Effector CD4-positive, alpha-beta T cell (primary cell): ENCODE results near the gene PRKAG2.
"Not testable (repeated sequence)": the region's sequence is repeated elsewhere in the genome, so short reads cannot be mapped to it uniquely, and the experiment has no call there.

ENCODE experiments used
- DNase-seq: peaks from one replicate; pipeline ENCODE4 v3.0.0-alpha.2; 2020
- total RNA-seq: gene quantifications from one replicate; lab custom pipeline; 2026; lab: John Stamatoyannopoulos, UW

PRKAG2 gene
- total RNA-seq = 36.0 reads per million, percentile 61 among the genes with 10 or more reads in this experiment

DNA sequence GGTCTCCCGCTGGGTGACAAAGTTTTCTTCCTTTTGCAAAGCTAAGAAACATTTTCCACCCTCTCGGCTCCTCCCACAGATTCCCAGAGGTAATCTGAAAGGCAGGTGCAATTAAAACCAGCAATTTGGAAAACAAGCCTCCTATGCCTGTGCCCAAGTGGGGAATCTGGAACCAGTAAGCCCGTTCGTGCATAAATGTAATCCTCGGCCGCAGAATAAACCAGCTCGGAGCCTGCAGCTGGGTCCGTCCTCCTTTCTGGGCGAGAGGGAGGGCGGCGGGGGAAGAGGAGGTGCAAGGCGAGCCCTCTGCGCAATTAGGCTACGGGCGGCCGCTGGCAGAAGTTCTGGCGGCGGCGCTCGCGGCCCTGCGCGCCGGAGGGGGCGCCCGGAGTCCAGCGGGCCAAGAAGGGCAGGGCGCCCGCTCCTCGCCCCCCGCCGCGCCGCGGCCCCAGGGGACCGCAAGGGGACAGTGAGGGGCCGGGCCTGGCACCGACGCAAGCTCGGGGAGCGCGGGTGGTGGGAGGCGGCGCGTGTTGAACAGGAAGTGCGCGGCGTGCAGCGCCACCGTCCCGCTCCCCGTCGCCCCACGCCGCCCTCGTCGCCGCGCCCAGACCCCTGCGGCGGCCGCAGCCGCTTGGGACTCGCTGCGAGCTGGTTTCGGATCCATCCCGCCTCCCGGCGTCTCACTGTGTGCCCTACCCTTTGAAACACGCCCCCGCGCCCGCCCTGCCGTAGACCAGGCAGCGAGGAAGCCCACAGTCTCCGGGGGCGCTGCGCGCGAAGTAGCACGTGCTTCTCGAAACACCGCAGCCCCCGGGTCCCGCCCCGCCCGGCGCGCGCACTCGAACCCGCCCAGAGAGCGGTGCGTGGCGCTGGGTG, at the start of gene PRKAG2:
Gene PRKAG2, minus strand, starts transcription at position 217 of the 879 bp plus-strand sequence. CDS start 495 bp downstream, outside the sequence.
- peak; percentile 65 for DNase-seq

DNA sequence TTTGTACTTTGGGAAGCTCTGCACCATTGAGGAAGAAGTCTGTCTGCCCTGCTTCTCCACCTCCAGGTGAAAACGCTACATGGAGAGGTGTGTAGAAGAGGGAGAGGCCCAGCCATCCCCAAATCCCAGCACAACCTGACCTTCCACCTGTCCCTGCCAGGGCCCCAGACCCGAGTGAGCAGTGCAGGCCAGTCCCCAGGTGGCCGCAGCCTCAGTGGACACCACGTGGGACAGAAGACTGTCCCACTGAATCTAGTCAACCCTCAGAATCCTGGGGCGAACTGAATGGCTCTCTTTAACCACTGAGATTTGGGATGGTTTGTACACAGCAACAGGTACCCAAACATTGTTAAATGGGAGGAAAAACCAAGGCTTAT, 49.4 kb upstream of the PRKAG2 start:
- DNase-seq = no peak

DNA sequence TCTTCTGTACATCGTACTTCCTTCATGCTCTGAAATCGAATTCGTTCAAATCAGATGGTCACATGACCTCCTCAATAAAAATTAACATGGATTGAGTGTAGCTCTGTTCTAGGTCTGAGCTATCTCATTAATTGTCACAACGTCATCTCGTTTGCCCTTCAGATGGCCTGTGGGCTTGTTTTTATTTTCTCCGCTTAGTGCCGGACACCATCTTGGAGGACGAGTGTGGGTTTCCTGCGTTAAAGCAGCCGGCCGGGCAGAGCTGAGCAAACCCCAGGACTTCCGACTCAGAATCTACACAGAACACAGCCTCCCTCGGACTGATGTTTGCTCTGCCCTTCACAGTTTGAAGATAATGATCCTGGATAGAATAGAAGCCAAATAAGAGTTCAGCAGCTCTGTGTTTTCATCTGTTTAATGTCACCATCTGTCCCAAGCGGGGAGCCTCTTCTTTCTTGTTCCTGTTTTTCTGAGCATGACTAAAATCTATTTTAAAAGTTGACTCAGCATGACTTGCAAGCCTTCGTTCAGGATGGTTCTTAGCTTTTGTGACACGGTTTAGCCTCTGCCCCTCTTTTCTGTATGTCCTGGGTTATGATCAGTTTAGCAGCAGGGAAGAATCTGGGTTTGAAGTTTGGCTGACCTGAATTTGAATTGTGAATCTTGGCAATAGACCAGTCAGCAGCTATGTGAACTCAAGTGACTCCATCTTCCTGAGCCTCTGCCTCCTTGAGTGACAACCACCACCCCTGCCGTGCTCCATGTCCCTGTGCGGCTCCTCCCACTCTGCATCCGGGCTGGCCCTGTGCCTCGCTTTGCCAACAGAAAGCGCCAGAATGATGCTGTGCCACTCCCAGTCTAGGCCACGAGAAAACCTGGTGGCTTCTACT, 48.8 kb upstream of the PRKAG2 start:
- DNase-seq = no peak

DNA sequence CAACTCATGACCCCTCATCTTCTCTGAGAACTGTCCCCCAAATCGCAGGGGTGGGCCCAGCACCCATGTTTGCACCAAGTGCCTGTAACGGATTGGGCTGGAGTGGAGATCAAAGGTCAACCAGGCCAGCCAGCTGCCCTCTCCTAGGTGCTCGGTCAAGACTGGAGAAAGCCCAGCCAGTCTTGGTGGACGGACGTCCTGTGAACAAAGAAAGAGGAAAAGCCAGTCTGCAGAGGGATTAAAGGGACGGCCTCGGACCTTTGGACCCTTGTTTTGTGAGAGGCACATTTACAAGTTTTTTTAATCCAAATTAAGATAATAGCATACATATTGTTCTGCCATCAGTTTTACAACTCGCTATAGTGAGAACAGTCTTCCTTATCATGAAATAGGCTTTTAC, 47.6 kb upstream of the PRKAG2 start:
- no peak for DNase-seq

DNA sequence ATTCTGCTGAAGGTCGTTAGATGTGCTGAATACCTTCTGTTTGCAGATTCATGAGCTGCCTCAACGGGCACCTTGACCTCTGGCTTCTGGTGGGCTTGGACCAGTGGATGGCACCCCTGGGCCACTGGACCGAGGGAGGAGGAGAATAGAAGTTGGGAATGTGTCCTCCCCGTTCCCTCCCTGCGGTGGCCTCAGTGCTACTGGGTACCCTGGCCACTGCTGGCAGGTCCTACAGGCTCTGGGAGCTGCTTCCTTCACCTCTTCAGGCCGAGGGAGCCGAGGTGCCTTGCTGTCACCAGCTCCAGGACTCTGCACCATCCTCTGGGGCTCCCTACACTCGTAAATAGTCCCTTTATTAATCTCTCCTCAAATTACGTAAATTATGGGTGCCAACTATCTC, 47.1 kb upstream of the PRKAG2 start:
- DNase-seq = no peak

DNA sequence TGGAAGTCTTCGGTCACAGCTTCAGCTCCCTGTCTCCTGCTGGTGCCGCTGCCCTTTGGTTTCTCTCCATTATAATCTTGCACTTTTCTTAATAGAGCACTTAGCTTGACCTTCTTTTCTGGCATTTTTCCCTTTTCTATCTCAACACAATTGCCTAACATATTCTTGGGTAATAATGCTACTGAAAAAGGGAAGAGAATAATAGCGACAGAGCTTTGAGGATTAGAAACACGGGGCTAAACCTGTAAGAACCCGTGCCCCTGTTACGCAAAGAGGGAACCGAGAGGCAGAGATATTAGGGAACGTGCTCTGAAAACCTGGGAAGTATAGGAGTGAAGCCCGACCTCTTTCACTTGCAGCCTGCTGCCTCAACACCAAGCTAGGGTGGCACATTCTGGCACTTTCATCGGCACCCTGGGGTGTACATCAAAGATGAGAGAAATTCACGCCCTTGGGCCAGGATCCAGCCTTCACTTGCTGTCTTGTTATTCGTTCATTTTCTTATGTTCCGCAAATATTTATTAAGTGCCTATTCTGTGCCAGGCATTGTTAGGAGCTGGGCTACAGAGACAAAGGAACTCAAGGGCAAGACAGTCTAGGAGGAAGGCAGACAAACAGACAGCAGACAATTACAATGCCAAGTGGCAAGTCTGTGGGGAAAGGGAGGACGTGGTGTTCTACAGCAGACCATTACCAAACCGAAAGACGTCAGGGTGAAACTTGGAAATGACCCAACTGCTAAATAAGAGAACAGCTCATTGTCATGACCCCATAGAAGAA, 46.4 kb upstream of the PRKAG2 start:
- DNase-seq = no peak

DNA sequence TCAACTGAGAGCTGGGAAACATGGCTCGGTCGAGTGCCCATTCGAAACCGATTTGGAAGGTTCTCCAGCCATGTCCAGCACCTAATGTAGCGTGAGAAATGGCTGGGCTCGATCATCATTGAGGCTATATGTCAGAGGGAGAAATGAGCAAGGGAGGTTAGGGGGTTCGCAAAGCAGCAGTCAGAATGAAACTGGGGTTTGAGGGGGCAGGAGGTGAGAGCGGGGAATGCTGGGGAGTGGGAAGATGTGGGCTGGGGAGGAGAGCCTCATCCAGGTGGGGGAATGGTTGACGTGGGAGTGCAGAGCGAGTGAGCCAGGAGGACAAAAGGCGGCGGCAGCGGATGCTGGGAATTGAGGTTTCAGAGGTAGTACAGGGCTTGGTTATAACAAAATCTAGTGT, 44.5 kb upstream of the PRKAG2 start:
- no peak for DNase-seq

DNA sequence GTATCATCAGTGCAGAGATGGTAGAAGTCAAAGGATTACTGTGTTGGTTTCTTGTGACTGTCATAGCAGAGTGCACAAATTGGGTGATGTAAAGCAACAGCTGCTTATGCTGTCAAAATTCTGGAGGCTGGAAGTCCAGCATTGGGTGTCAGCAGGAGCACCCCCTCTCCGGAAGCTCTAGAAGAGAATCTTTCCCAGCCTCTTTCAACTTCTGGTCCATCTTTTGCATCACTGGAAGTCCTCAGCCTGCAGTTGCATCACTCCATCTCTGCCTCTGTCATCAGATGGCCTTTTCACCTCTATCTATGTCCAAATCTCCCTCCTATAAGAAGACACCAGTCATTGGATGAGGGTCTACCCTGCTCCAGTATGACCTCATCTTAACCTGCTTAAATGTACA, 43.6 kb upstream of the PRKAG2 start:
- no peak for DNase-seq

DNA sequence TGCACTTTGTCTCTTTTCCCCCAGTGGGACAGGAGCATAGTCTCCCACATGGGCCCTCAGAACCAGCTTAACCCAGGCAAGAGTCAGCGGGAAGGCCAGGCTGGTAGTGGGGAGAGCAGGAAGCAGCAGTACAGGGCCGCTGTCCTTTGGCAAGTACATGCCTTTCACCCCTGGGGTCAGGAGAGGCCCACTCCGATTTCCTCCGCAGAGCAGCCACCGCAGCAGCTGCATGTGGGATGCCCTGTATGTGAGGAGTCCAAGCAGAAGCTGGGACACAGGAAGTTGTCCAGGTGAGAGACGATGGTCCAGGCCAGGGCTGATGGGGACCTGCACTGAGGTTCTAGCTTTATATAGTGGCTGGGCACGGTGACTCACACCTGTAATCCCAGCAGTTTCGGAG, 42.7 kb upstream of the PRKAG2 start:
- no peak for DNase-seq

DNA sequence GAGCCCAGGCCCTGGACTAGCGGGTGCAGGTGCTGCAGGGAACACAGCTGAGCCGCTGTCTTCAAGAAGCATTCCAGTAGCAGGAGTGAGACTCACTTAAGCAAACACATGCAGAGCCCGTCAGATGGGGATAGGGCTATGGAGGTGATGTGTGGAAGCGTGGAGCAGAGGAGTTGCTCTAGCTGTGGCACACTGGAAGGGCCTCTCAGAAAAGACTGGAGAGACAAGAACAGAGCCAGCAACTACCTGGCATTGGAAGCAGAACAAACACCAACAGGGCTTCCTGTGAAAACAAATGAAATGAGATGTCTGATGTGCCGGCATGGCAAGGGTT, 41.6 kb upstream of the PRKAG2 start:
- DNase-seq = no peak

DNA sequence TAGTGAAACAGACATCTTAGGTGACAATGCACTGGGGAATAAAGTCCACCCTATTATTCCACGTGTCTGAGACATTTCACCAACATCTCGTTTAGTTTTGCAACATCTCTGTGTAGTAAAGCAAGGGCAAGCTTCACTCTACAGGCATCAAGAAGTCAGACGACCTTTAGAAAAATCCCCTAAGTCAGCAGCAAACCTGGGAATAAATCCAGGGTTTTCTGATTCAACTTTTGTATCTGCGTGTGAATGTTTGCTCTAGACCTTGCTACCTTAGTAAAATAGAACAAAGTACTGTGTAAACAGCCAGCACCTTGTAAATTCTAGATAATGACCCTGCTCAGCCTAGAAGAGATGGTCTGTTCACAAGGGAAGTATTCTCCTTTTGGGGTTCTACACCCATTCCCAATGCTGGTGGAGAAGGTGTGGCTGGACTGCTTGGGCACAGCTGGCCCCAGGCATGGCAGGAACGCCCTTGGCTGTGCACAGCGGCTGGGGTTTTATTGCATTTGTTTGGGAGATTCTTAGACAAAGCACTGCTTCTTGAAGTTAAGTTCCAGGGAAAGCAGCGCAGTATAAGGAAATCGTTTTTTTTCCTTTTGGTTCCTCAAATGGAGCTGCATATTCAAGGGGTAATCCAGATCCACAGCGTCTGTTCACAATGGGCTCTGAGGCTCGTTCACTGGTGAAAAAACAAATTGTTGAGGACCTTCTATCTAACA, 41.0 kb upstream of the PRKAG2 start:
- no peak for DNase-seq

DNA sequence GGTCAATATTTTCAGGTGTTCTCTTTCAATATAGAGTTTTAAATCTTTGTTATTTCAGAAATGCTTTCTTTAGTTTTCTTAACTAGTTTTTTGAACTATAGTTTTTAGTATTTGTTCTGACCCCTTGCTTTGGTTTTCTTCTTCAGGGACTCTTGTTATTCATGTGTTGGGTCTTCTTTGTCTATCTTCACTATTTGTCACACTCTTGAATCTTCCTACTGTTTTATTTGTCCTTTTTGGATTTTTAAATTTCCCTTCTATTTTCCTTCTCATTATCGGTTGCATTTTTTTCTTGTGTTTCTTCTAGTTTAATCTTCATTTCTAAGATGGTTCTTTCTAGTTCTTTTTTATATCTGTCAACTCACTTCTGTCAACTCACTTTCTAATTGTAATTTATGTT, 37.1 kb upstream of the PRKAG2 start:
- no peak for DNase-seq

DNA sequence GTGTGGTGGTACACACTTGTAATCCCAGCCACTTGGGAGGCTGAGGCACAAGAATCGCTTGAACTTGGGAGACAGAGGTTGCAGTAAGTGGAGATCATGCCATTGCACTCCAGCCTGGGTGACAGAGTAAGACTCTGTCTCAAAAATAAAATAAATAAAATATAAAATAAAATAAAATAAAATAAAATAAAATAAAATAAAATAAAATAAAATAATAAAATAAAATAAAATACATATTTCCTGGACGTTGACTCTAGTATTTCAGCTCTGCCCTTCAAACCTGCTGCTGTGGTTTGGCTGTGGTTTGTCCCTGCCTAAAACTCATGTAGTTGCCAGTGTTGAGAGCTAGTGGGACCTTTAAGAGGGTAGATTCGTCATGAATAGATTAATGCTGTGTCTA, 33.7 kb upstream of the PRKAG2 start:
- DNase-seq = not testable (repeated sequence)

DNA sequence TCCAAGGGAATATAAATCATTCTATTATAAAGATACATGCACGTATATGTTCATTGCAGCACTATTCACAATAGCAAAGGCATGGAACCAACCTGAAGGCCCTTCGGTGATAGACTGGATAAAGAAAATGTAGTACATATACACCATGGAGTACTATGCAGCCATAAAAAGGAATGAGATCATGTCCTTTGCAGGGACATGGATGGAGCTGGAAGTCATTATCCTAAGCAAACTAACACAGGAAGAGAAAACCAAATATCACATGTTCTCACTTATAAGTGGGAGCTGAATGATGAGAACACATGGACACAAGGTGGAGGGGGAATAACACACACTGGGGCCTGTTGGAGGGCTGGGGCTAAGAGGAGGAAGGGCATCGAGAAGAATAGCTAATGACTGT, 30.2 kb upstream of the PRKAG2 start:
- DNase-seq = not testable (repeated sequence)

DNA sequence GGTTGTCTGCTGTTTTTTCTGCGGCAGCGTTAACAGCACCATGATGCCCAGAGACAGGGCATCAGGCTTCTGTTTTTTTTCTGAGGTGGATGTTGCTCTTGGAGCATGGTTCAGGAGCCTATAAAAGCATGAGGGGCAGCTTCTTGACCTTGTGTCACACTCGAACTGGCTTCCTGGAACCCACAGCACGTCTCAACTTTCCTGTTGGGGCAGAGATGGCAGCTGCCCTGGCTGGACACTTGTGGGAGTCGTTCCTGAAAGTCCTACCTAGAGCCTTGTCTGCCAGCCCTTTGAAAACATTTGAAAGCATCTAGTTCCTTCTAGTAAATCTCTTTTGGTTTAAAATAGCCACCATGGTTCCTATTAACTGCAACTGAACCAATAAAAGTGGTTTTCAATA, 28.9 kb upstream of the PRKAG2 start:
- no peak for DNase-seq

DNA sequence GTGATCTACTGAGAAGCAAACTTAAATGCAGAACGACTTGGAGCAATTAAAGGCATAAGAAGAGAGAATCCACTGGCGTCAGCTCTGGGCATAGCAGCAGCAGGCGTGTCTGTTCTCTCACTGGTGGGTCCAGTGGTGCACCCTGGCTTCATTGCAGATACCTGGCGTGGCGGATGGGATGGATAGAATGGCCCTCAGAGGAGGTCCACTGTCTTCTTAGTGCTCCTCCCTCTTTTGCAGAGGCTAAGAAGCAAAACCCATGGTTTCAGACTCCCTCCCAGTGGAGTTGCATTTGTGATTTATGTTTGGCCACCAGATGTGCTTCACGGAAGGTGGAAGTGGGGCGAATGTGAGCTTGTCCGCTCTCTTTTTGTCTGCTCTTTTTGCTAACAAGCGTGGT, 28.4 kb upstream of the PRKAG2 start:
- DNase-seq = no peak

DNA sequence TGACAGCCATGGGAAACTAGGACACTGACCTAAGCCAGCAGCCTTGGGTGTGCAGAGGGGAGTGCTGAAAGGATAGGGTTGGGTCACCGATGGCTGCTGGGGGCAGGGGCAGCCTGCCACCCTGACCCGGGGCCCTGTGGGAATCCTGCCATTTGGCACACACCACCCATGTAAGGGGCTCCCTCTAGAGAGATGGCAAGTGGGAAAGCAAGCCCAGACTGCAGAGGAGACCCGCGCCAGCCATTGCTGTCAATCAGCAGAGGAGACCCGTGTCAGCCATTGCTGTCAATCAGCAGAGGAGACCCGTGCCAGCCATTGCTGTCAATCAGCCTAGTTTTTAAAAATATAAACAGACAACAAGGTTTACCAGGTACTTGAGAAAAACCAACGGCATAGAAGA, 27.4 kb upstream of the PRKAG2 start:
- DNase-seq = no peak

DNA sequence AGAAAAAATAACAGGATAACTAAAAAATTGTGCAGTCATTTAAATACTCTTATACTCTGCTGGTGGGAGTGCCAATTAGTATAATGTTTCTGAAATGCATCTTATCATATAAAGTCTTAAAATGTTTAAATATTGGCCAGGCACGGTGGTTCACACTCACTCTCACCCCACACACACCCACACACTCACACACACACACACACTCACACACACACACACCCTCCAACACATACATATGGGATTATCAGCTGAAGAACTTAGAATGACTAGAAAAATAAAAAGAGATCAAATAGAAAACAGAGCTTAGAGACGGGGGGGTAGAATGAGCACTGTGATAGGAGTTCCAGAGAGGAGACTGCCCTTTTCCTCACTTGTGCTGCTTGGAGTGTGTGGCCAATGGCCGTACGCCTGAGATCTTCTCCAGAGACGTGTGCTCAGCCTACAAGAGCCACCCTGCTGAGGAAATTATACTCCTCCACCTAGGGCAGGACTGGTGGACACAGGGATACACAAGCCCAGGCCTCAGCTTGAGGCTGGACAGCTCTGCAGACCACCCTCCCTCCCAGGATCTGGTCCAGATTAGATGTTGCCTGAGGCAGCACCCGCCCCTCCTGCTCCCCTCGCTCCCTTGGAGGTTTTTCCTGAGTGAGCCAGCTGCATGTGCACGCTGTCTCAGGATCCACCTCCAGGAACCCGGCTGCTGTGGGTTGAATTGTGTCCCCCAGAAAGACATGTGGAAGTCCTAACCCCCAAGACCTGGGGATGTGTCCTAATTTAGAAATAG, 26.5 kb upstream of the PRKAG2 start:
- no peak for DNase-seq

DNA sequence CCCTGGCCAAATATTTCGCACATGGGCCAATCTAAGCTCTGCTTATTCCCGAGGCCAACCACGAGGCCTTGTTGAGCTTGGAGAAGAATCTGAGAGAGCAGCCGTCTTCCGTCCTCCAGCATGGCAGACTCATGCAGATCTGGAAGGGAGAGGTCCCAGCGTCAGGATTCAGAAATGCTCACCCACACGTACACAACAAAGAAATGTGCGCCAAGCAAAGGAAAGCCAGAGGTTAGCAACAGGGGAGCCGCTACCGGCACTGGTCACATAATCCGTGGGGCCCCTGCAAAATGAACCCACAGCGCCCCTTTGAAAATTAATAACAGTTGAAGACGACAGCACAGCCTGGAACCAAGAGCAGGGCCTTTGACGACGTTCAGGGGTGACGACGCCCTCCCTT, 25.4 kb upstream of the PRKAG2 start:
- no peak for DNase-seq

DNA sequence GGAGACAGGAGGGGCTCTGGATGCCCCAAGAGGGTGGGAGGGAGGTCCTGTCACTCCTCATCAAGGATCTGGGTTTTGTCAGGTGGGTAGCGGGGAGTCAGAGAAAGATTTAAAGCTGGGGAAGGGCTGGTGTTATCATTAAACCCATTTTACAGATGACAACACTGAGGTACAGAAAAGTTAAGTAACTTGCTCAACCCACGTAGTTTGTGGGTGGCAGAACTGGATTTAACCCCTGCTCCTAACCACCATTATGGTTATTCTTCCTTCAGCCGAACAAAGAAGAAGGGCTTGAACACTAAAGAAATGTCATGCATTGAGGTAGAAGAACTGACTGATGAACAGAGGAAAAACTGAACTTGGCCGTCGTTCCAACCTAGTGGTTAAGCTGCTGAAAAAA, 24.9 kb upstream of the PRKAG2 start:
- no peak for DNase-seq

DNA sequence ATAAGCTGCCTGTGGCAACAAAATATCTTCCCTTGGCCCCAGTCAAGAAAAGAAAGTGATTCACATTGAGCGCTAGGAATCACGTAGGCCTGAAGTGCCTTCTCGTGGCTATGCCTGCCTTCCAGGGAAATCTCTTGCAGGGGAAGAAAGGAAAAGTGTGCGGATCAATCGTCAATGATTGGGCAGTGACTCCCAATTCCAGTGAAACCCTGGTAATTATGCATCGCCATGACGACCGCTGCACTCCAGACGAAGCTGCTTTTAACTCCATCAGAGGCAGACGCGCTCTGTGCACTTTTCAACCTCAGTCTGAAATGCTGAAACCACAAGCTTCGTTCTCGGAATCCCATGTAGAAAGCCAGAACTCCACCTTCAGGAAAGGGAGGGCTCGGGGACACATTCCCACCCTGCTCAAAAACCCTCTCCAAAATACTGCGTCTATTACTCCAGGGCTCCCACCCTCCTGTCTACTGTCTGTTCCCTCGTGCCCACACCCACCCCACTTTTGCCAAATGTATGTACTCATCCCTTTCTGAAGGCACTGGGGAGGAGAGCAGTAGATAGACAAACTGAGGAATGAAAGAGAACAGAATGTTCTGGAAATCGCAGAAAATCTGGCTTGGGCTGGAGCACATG, 24.2 kb upstream of the PRKAG2 start:
- DNase-seq = no peak
